Transverse colon (tissue), 4 donors: Measurements from ENCODE around the gene PTPDC1.

ENCODE experiments used
- CTCF ChIP-seq, 5 experiments: fragments of 200-600 bp in 3 of 5; fragments of 450-650 bp in 2 of 5; sonication (generic) in 3 of 5; IDR thresholded peaks; 1 replicate in 2 of 5; 2 replicates in 3 of 5; pipeline ENCODE4 v1.5.1; 2016 to 2017; ENCODE audit warnings: antibody characterized with exemption in 5 of 5, inconsistent platforms in 3 of 5, mild to moderate bottlenecking in 2 of 5, moderate library complexity in 1 of 5
- EP300 ChIP-seq: sonication (generic); formaldehyde crosslinking; IDR thresholded peaks from one replicate; pipeline ENCODE4 v1.6.1; 2017; ENCODE audit warnings: antibody characterized with exemption, low read depth
- POLR2A ChIP-seq: fragments of 450-650 bp; IDR thresholded peaks from one replicate; pipeline ENCODE4 v1.6.1; 2016; ENCODE audit warnings: antibody characterized with exemption, mild to moderate bottlenecking, moderate library complexity
- POLR2AphosphoS5 ChIP-seq, 3 donors: sonication (generic); formaldehyde crosslinking; IDR thresholded peaks; one replicate each; pipeline ENCODE4 v1.6.1; 2016; ENCODE audit warnings: antibody characterized with exemption in 3 of 3

DNA sequence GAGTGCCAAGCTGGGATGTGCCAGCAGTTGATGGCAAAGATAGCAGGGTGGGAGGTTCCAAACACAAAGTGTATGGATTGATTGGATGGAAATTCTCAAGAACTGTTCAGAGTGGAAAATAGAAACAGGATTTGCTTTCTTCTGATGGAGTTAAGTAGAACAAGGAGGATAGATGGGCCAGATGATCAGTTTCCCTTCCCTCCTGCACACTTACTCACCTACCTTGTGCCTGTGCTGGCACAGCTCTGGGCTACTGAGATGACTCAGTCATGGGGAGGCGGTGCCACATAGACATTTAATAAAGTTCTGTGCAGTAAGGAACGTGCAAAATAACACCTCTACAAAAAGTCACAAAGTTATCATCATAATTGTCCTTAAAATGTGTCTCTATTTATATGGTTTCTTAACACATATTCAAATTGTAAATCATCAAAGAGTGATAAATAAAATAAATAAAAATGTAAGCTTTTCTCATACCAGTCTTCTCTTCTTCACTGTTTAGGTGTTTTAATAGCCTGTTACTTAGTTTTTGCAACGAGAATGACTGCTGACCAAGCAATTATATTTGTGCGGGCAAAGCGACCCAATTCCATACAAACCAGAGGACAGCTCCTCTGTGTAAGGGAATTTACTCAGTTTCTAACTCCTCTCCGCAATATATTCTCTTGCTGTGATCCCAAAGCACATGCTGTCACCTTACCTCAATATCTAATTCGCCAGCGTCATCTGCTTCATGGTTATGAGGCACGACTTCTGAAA is 12.7 kb downstream of the PTPDC1 start:
- TF ChIP-seq CTCF (IDR thresholded peaks at IDR 0.05) (no peak), POLR2A (no peak), POLR2AphosphoS5 (IDR thresholded peaks at IDR 0.05) (no peak), EP300 (no peak)
